OCI-LY1 (cell line): ENCODE results near the gene ZNF248.

ENCODE experiments used
- EZH2 ChIP-seq: fragments of 200-600 bp; sonication (generic), shearing (Covaris generic); IDR thresholded peaks from 2 replicates; pipeline ENCODE4 v1.8.0; 2017; ENCODE audit warnings: borderline replicate concordance, mixed run types, mild to moderate bottlenecking, antibody characterized with exemption, low read length, moderate library complexity, mixed read lengths
- TF ChIP-seq, protein P1 (sequence below): fragments of 200-600 bp; sonication (generic), shearing (Covaris generic); IDR thresholded peaks from 2 replicates; pipeline ENCODE4 v1.5.1; 2017; ENCODE audit warnings: mild to moderate bottlenecking, antibody characterized with exemption, low read length, moderate library complexity, mixed read lengths

DNA sequence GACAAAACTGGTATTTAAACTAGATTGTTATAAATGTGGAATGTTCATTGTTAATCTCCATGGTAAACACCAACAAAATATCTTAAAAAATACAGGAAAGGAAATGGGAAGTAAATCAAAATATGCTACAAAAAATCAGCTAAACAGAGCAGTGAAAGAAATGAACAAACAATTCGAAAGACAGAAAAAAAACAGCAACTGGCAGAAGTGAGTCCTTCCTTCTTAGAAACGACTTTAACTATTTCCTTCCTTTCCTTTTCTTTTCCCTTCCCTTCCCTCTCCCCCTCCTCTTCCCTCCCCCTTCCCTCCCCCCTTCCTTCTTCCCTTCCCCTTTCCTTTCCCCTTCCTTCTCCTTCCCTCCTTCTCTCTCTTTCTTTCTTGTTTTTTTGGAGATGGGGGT, 12.8 kb downstream of the ZNF248 start:
- no peak for TF ChIP-seq EZH2
- TF ChIP-seq, protein P1, sequence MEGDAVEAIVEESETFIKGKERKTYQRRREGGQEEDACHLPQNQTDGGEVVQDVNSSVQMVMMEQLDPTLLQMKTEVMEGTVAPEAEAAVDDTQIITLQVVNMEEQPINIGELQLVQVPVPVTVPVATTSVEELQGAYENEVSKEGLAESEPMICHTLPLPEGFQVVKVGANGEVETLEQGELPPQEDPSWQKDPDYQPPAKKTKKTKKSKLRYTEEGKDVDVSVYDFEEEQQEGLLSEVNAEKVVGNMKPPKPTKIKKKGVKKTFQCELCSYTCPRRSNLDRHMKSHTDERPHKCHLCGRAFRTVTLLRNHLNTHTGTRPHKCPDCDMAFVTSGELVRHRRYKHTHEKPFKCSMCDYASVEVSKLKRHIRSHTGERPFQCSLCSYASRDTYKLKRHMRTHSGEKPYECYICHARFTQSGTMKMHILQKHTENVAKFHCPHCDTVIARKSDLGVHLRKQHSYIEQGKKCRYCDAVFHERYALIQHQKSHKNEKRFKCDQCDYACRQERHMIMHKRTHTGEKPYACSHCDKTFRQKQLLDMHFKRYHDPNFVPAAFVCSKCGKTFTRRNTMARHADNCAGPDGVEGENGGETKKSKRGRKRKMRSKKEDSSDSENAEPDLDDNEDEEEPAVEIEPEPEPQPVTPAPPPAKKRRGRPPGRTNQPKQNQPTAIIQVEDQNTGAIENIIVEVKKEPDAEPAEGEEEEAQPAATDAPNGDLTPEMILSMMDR: no peak
